Measurements from ENCODE around the gene TMEM43.

TMEM43 gene

DNA sequence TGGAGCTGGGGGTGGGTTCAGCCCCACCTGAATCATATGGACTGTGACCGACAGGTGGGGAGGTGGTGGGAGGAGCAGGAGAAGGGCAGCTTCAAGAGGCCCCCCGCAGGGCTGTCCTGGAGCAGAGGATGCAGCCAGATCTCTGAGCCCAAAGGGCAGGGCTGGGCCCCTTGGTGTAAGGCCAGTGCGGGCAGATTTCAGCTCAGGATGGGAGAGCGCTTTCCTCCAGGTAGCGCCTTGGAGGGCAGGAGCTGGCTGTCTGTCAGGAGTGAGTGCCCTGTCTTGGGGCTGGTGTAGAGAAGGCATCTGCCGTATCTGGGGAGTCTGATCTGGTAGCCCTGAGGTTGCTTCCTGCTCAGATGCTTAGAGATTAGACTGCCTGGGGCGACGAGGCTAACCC is 7.3 kb downstream of the TMEM43 start:
- TF ChIP-seq, protein P1, sequence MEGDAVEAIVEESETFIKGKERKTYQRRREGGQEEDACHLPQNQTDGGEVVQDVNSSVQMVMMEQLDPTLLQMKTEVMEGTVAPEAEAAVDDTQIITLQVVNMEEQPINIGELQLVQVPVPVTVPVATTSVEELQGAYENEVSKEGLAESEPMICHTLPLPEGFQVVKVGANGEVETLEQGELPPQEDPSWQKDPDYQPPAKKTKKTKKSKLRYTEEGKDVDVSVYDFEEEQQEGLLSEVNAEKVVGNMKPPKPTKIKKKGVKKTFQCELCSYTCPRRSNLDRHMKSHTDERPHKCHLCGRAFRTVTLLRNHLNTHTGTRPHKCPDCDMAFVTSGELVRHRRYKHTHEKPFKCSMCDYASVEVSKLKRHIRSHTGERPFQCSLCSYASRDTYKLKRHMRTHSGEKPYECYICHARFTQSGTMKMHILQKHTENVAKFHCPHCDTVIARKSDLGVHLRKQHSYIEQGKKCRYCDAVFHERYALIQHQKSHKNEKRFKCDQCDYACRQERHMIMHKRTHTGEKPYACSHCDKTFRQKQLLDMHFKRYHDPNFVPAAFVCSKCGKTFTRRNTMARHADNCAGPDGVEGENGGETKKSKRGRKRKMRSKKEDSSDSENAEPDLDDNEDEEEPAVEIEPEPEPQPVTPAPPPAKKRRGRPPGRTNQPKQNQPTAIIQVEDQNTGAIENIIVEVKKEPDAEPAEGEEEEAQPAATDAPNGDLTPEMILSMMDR (IDR thresholded peaks at IDR 0.05; ENCODE audit: borderline replicate concordance, control extremely low read depth, extremely low read depth, insufficient read depth, missing control alignments) = no peak
- in situ Hi-C loops (cut with MboI; ENCODE audit: low sequenced_read_pairs, unreplicated experiment) = no loop called here
- no peak for DNase-seq (ENCODE audit: low spot score)

DNA sequence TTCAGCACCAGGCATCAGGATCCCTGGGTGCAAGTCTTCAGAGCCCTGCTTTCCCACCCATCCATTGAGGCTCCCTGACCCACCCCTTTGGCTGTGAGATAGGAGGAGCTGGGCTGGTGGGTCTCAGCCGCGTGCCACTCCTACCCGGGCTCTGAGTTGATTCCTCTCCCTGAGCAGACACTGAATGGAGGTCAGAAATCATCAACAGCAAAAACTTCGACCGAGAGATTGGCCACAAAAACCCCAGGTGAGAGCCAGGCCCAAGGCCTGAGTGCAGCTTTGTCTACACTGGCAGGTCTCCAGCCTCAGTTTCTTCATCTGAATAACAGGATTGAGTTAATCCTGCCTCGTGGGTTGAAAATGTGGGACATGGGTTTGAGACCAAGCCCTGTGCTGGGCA is 7.8 kb downstream of the TMEM43 start:
- no peak for DNase-seq (ENCODE audit: low spot score)
- TF ChIP-seq, protein P1 (IDR thresholded peaks at IDR 0.05; ENCODE audit: borderline replicate concordance, control extremely low read depth, extremely low read depth, insufficient read depth, missing control alignments) = no peak
- in situ Hi-C loops (cut with MboI; ENCODE audit: low sequenced_read_pairs, unreplicated experiment) = no loop called here

DNA sequence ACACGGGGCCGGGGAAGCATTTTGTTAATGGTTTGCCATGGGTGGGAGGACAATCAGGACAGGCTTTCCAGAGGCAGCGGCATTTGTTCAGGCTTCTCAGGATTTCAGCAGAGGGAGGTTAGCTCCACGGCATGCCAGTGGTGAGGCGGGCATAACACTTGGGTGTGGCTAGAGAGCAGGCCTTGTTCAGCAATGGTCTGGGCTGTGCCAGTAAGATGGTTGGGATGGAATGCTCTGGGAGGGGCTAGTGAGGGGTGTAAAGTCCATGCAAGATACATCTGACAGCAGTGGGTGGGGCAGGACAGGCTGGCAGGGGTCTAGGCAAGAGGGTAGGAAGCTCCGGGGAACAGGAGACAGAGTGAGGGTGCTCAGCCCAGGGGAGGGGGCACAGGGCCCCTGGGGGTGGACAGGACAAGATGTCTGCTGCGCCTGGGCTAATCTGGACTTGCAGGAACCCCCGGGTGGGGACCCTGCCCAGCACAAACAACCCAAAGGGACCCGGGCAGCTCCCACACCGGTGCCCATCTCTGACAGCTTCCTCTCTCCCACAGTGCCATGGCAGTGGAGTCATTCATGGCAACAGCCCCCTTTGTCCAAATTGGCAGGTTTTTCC is 8.4 kb downstream of the TMEM43 start:
- DNase-seq (ENCODE audit: low spot score) = no peak
- in situ Hi-C loops (cut with MboI; ENCODE audit: low sequenced_read_pairs, unreplicated experiment) = no loop called here
- TF ChIP-seq, protein P1 (IDR thresholded peaks at IDR 0.05; ENCODE audit: borderline replicate concordance, control extremely low read depth, extremely low read depth, insufficient read depth, missing control alignments) = no peak

DNA sequence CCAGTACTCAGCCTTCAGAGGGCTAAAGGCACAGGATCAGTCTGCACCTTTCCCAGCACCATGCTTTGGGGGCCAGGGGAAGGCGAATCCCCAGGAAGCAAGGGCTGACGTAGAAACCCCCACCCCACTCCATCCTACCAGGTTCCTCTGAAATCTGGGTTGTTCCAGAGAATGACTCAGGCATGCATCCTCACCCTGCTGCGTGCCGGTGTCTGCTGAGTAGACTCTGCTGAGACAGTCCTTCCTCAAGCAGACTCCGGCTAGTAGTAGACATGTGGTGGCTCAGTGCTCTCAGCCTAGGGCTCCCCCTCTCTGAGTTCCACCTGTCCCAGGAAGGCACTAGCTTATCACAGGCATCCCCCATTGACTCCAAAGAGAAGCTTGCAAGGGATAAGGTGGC is 9.0 kb downstream of the TMEM43 start:
- in situ Hi-C loops (cut with MboI; ENCODE audit: low sequenced_read_pairs, unreplicated experiment) = no loop called here
- DNase-seq (ENCODE audit: low spot score) = no peak
- TF ChIP-seq, protein P1 (IDR thresholded peaks at IDR 0.05; ENCODE audit: borderline replicate concordance, control extremely low read depth, extremely low read depth, insufficient read depth, missing control alignments) = no peak

DNA sequence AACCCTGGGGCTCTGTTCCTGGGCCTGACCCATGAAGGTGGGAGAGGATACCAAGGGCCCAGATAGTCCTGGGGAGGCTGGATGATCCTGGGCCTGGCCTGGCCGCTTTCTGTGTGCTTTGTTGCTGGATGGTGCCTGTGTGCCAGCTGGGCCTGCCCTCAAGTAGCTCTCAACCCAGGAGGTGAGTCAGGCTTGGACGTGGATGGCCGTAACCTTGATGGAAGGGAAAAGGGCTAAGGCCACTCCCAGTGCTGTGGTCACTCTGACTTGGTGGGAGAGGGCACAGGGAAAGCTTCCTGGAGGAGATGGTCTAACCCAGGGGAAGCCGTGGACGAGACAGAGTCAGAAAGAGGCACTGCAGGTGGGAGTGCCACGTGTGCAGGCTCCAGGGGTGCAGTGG is 9.4 kb downstream of the TMEM43 start:
- TF ChIP-seq, protein P1 (IDR thresholded peaks at IDR 0.05; ENCODE audit: borderline replicate concordance, control extremely low read depth, extremely low read depth, insufficient read depth, missing control alignments) = no peak
- in situ Hi-C loops (cut with MboI; ENCODE audit: low sequenced_read_pairs, unreplicated experiment) = no loop called here

DNA sequence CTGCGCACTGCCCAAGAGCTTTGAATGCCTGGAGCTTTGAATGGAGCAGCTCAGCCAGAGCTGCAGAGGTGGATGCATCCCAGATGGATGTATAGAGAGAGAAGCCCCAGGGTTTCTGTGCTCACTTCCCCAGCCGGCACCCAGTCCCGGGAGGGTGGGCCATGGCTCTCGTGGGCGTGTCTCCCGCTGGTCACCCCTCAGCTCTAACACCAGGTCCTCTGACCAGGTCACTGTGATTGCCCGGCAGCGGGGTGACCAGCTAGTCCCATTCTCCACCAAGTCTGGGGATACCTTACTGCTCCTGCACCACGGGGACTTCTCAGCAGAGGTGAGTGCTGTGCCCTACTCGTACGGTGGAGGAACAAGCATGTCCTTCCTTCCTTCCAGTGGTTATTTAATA is 10.7 kb downstream of the TMEM43 start:
- in situ Hi-C loops (cut with MboI; ENCODE audit: low sequenced_read_pairs, unreplicated experiment) = no loop called here
- no peak for DNase-seq (ENCODE audit: low spot score)
- TF ChIP-seq, protein P1 (IDR thresholded peaks at IDR 0.05; ENCODE audit: borderline replicate concordance, control extremely low read depth, extremely low read depth, insufficient read depth, missing control alignments) = no peak

More for the DNA sequence above, 9.4 kb downstream of the TMEM43 start:
- DNase-seq (ENCODE audit: low spot score) = no peak

Data from GM13976 (cell line).